HepG2 (cell line): ENCODE data around the gene MEX3A. TPM values are rescaled to one million over a fixed set of nuclear protein-coding genes. Genes with fewer than 3 reads are reported as not detected.

ENCODE experiments used
- ATAC-seq: fragments of 200-7000 bp; cut with Tn5 transposase; 3 replicates; pipeline ENCODE4 v1.9.1; 2020; ENCODE audit warnings: mild to moderate bottlenecking, moderate library complexity
- BruUV-seq: library from RNA; stranded (reverse); fragments of 400-500 nt; replicated peaks from 2 replicates; lab custom pipeline; 2021; lab: Mats Ljungman, UMichigan
- CTCF ChIA-PET: fragments of 300-600 bp; formaldehyde crosslinking; extraction: SDS; loops from one replicate; lab custom pipeline; 2021; ENCODE audit warnings: low total read pairs, inconsistent platforms, low intra/inter-chr PET ratio; lab: Yijun Ruan, JAX
- POLR2A ChIA-PET: fragments of 350-600 bp; sonication (Branson Sonifier 250); formaldehyde crosslinking; loops from one replicate; lab custom pipeline; 2020; ENCODE audit warnings: antibody characterized with exemption, inconsistent platforms; lab: Yijun Ruan, JAX
- DNase-seq: peaks from one replicate; pipeline ENCODE4 v3.0.0-alpha.2; 2015; ENCODE audit warnings: low spot score
- FAIRE-seq: peaks from 3 replicates; lab custom pipeline; 2011; peaks lifted over from hg19 to GRCh38; lab: Jason Lieb, UNC
- H2AFZ ChIP-seq: one replicate; pipeline ENCODE4 v1.6.1; 2011; ENCODE audit warnings: low read length, inconsistent platforms
- H3K27ac ChIP-seq: fragments of 300-600 bp; 3 replicates; pipeline ENCODE4 v1.8.0; 2011; ENCODE audit warnings: mixed run types, mild to moderate bottlenecking, mixed read lengths, low read length, inconsistent platforms; ENCODE audit not compliant: insufficient read depth; ENCODE audit errors: extremely low read length
- H3K27me3 ChIP-seq, 2 experiments: fragments of 200-600 bp in 1 of 2; 2 replicates in 1 of 2; 3 replicates in 1 of 2; pipeline versions ENCODE4 v1.6.0 to v1.8.0; 2011; ENCODE audit warnings: low read length in 2 of 2, mild to moderate bottlenecking in 2 of 2, moderate library complexity in 2 of 2, inconsistent platforms in 1 of 2; ENCODE audit not compliant: insufficient read depth in 2 of 2, control insufficient read depth in 1 of 2
- H3K36me3 ChIP-seq, 2 experiments: fragments of 200-600 bp in 1 of 2; replicated peaks in 1 of 2; 2 replicates in 1 of 2; 3 replicates in 1 of 2; pipeline versions ENCODE4 v1.5.1 to v1.8.0; 2011; ENCODE audit warnings: low read length in 2 of 2, inconsistent platforms in 1 of 2; ENCODE audit not compliant: insufficient read depth in 2 of 2, control insufficient read depth in 1 of 2
- H3K4me1 ChIP-seq: 2 replicates; pipeline ENCODE4 v1.5.1; 2012; ENCODE audit warnings: low read length, inconsistent platforms; ENCODE audit not compliant: insufficient read depth
- H3K4me2 ChIP-seq: 2 replicates; pipeline ENCODE4 v1.6.0; 2011; ENCODE audit warnings: low read depth, low read length, inconsistent platforms
- H3K4me3 ChIP-seq, 3 experiments: fragments of 200-600 bp in 1 of 3; sonication (generic), shearing (Covaris generic) in 1 of 3; replicated peaks in 1 of 3; 2 replicates each; pipeline ENCODE4 v1.5.1; 2011 to 2016; ENCODE audit warnings: low read length in 3 of 3, inconsistent platforms in 2 of 3, low read depth in 2 of 3, mild to moderate bottlenecking in 2 of 3, control low read depth in 1 of 3, mixed read lengths in 1 of 3; ENCODE audit not compliant: insufficient read depth in 1 of 3
- H3K79me2 ChIP-seq: one replicate; pipeline ENCODE4 v1.6.1; 2011; ENCODE audit warnings: low read length, inconsistent platforms; ENCODE audit not compliant: insufficient read depth
- H3K9ac ChIP-seq: 2 replicates; pipeline ENCODE4 v1.6.0; 2011; ENCODE audit warnings: mild to moderate bottlenecking, low read depth, low read length, inconsistent platforms; ENCODE audit not compliant: insufficient read depth
- H3K9me3 ChIP-seq: 2 replicates; pipeline ENCODE4 v1.5.1; 2012; ENCODE audit warnings: mild to moderate bottlenecking, low read length
- H4K20me1 ChIP-seq: 2 replicates; pipeline ENCODE4 v1.6.0; 2011; ENCODE audit warnings: inconsistent platforms, mild to moderate bottlenecking, low read length, moderate library complexity; ENCODE audit not compliant: insufficient read depth
- ATF7 ChIP-seq, 2 experiments: fragments of 450-650 bp in 1 of 2; sonication (generic) in 1 of 2; formaldehyde crosslinking in 1 of 2; IDR thresholded peaks; 2 replicates each; pipeline versions ENCODE4 v1.4.0 to v1.6.1; 2016 to 2020; ENCODE audit warnings: antibody characterized with exemption in 1 of 2, mild to moderate bottlenecking in 1 of 2, missing genetic modification reagents in 1 of 2
- BRD4 ChIP-seq: sonication (generic); formaldehyde crosslinking; IDR thresholded peaks from 2 replicates; pipeline ENCODE4 v1.4.0; 2020; ENCODE audit warnings: missing genetic modification reagents
- CREB1 ChIP-seq, 2 experiments: fragments of 450-650 bp in 1 of 2; IDR thresholded peaks; 2 replicates each; pipeline ENCODE4 v1.6.1; 2016 to 2017; ENCODE audit warnings: control low read depth in 1 of 2, mild to moderate bottlenecking in 1 of 2, missing compliant biosample characterization in 1 of 2, missing genetic modification characterization in 1 of 2
- HOMEZ ChIP-seq: IDR thresholded peaks from 2 replicates; pipeline ENCODE4 v1.6.1; 2016; ENCODE audit warnings: low read depth
- MTF1 ChIP-seq: sonication (generic); formaldehyde crosslinking; IDR thresholded peaks from 2 replicates; pipeline ENCODE4 v1.5.0; 2020; ENCODE audit warnings: missing genetic modification reagents
- MXD1 ChIP-seq: sonication (generic); formaldehyde crosslinking; IDR thresholded peaks from 2 replicates; pipeline ENCODE4 v1.4.0; 2020; ENCODE audit warnings: mild to moderate bottlenecking, missing genetic modification reagents
- RFX1 ChIP-seq: fragments of 450-650 bp; IDR thresholded peaks from 2 replicates; pipeline ENCODE4 v1.6.1; 2017
- ZIK1 ChIP-seq: sonication (generic); formaldehyde crosslinking; IDR thresholded peaks from 2 replicates; pipeline ENCODE4 v1.5.0; 2020; ENCODE audit warnings: mild to moderate bottlenecking, low read depth, missing genetic modification reagents, borderline replicate concordance
- ZNF792 ChIP-seq: IDR thresholded peaks from 2 replicates; pipeline ENCODE4 v1.6.1; 2016
- WGBS: methylation state at CpG from one replicate; pipeline ENCODE4 v1.1.6; 2017; ENCODE audit warnings: low lambda C conversion rate; 5-methylcytosine and 5-hydroxymethylcytosine counted together
- in situ Hi-C: cut with HindIII; loops from 2 replicates; pipeline ENCODE4 v1.10.0; 2017; ENCODE audit warnings: low pct_unique_long_range_greater_than_20kb; ENCODE audit not compliant: extremely low pct_ligation_motif_present
- intact Hi-C: fragments of 100-400 bp; cut with micrococcal nuclease; formaldehyde crosslinking; loops from one replicate; pipeline ENCODE4 v1.10.0; 2022; ENCODE audit not compliant: unreplicated experiment
- polyA plus RNA-seq, 8 experiments: library from polyadenylated mRNA; depleted of rRNA in 3 of 8; stranded (reverse) in 7 of 8; unstranded in 1 of 8; fragments of >200 nt; fragmentation: Illumina TruSeq in 4 of 8; extraction: Trizol in 4 of 8; gene quantifications; 2 replicates each; pipeline versions ENCODE4 v1.2.1 to v1.2.3, GENCODE V29; 2011 to 2016; ENCODE audit warnings: low read depth in 4 of 8, missing spikeins in 1 of 8, mixed read lengths in 1 of 8; ENCODE audit not compliant: insufficient read depth in 1 of 8
- total RNA-seq, 5 experiments: library from RNA; depleted of rRNA; stranded (reverse); fragments of >200 nt; fragmentation: Illumina TruSeq; extraction: Trizol; gene quantifications; 2 replicates each; pipeline ENCODE4 v1.2.3, GENCODE V29; 2016; ENCODE audit warnings: low read depth in 1 of 5
- TF ChIP-seq, protein P1 (sequence below): sonication (generic); formaldehyde crosslinking; IDR thresholded peaks from 2 replicates; pipeline ENCODE4 v1.4.0; 2020; ENCODE audit warnings: mild to moderate bottlenecking, missing genetic modification reagents, borderline replicate concordance

MEX3A gene
- total and polyA plus RNA-seq, 2 of the 13 experiments (the other 11 are each of a cell fraction or from before 2014, with no cell fraction given): 7.6 to 9.1 TPM

GRCh38 chr1:156062189-156062588 lies 20.1 kb downstream of the MEX3A start:
- DNase-seq: no peak
- 86% methylated on average over 3 of the region's 3 CpGs for WGBS
- intact Hi-C loops (loop anchor here (10.0 kb wide), 1 partner anchor 57 kb away; no protein-coding TSS in a partner anchor), in situ Hi-C loops (loop anchor here (10.0 kb wide), 1 partner anchor 117 kb away; the partner anchor contains the start of gene RXFP4)
- Histone ChIP-seq H3K4me2 (no peak overlapping the region), H4K20me1 (no peaks in the 10 kb centered on the region), H3K36me3 (0 out of 5 replicates have a peak, but pooled peaks cover 0 to 5% of the 10 kb centered on the region in 2 experiments), H3K27ac (no peak overlapping the region), H3K79me2 (no peaks in the 10 kb centered on the region), H3K4me3 (no peak overlapping the region), H3K9me3 (no peaks in the 10 kb centered on the region), H3K4me1 (peaks cover 32% of the 10 kb centered on the region), H3K27me3 (no peaks in the 10 kb centered on the region), H2AFZ (no peak overlapping the region), H3K9ac (no peak overlapping the region)
- FAIRE-seq: no peak
- ChIA-PET CTCF (no interaction called here), POLR2A (interaction anchor here (1.3 kb wide), 1 partner anchor 117 kb away, joined by 3 read pairs; no protein-coding TSS in a partner anchor)
- no TSS peak for BruUV-seq
- TF ChIP-seq BRD4: no peak
- peak; percentile 23; the same call in 2 of the 3 replicates for ATAC-seq

GRCh38 chr1:156060937-156061636 lies 21.2 kb downstream of the MEX3A start, which contains the start of gene RAB25:
Gene RAB25, plus strand, starts transcription at chr1:156061160. Its CDS starts 241 bp downstream, at chr1:156061401.
- ChIA-PET POLR2A (interaction anchor here (1.3 kb wide), 1 partner anchor 116 kb away, joined by 3 read pairs; no protein-coding TSS in a partner anchor), CTCF (no interaction called here)
- Histone ChIP-seq H3K36me3 (0 out of 5 replicates have a peak, but pooled peaks cover 0 to 5% of the 10 kb centered on the region in 2 experiments), H2AFZ (no peak within 1 kb of the TSS), H3K9ac (no peak within 1 kb of the TSS), H3K4me2 (no peak within 1 kb of the TSS), H3K27ac (no peak within 1 kb of the TSS), H3K9me3 (no peaks in the 10 kb centered on the region), H3K4me1 (peaks cover 39% of the 10 kb centered on the region), H3K79me2 (no peaks in the 10 kb centered on the region), H4K20me1 (no peaks in the 10 kb centered on the region), H3K27me3 (no peaks in the 10 kb centered on the region), H3K4me3 (no peak within 1 kb of the TSS)
- BruUV-seq: no TSS peak
- in situ Hi-C loops (loop anchor here (10.0 kb wide), 1 partner anchor 116 kb away; the partner anchor contains the start of gene RXFP4), intact Hi-C loops (loop anchor here (10.0 kb wide), 1 partner anchor 56 kb away; no protein-coding TSS in a partner anchor)
- WGBS: 65% methylated on average over 11 of the region's 11 CpGs
- FAIRE-seq (no peak), DNase-seq (no peak), ATAC-seq (no peak)
- TF ChIP-seq RFX1 (no peak), HOMEZ (CRISPR knock-in tag) (no peak), ZNF792 (CRISPR knock-in tag) (no peak), MTF1 (no peak), ZIK1 (CRISPR knock-in tag) (no peak), MXD1 (CRISPR knock-in tag) (no peak), ATF7 (IDR thresholded peaks at IDR 0.05) (peak; percentile 93), ATF7 (CRISPR knock-in tag; IDR thresholded peaks at IDR 0.05) (no peak), CREB1 (IDR thresholded peaks at IDR 0.05) (peak; percentile 90), CREB1 (CRISPR knock-in tag; IDR thresholded peaks at IDR 0.05) (no peak)
- TF ChIP-seq, protein P1, sequence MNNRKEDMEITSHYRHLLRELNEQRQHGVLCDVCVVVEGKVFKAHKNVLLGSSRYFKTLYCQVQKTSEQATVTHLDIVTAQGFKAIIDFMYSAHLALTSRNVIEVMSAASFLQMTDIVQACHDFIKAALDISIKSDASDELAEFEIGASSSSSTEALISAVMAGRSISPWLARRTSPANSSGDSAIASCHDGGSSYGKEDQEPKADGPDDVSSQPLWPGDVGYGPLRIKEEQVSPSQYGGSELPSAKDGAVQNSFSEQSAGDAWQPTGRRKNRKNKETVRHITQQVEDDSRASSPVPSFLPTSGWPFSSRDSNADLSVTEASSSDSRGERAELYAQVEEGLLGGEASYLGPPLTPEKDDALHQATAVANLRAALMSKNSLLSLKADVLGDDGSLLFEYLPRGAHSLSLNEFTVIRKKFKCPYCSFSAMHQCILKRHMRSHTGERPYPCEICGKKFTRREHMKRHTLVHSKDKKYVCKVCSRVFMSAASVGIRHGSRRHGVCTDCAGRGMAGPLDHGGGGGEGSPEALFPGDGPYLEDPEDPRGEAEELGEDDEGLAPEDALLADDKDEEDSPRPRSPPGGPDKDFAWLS (CRISPR knock-in tag): no peak
